A673 (cell line): ENCODE results near the gene RBMS1.

Source experiments
- CTCF ChIP-seq: fragments of 300-800, 200-600 bp; sonication (generic); conservative IDR thresholded peaks from 2 replicates; pipeline ENCODE4 v1.5.1; 2017; ENCODE audit warnings: low read depth, mild to moderate bottlenecking, antibody characterized with exemption, low read length, moderate library complexity, mixed read lengths
- EZH2 ChIP-seq: fragments of 200-600 bp; sonication (generic); IDR thresholded peaks from 2 replicates; pipeline ENCODE4 v1.6.1; 2017; ENCODE audit warnings: borderline replicate concordance, low read depth, mild to moderate bottlenecking, mixed read lengths, antibody characterized with exemption, low read length; ENCODE audit not compliant: poor library complexity, severe bottlenecking

DNA sequence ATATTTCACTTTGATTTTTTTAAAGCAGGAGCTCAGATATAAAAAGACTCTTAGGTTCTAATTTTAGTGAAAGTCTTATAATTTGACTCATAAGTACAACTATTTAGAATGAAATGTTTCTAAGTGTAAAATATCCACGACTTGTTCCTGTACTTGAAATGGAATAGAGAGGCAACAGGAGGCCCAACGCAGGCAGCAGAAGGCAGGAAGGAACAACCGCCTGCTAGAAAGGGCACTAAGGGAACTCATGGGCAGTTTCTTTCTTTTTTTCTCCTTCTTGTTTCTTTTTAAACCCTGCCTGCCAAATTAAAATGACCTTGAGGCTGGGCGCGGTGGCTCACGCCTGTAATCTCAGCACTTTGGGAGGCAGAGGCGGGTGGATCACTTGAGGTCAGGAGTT, 51.0 kb downstream of the RBMS1 start:
- TF ChIP-seq CTCF (no peak), EZH2 (no peak)
